Lung microvascular endothelial cell (primary cell): ENCODE measurements around the gene RASSF6. TPM values are rescaled to one million over a fixed set of nuclear protein-coding genes. Genes with fewer than 3 reads are reported as not detected.
"Not testable (repeated sequence)": the region's sequence is repeated elsewhere in the genome, so short reads cannot be mapped to it uniquely, and the experiment has no call there.

Experiments used
- DNase-seq, 2 donors: peaks; one replicate each; pipeline versions ENCODE4 v3.0.0 to v3.0.0-alpha.2; 2010; ENCODE audit warnings: low read depth in 2 of 2
- total RNA-seq: library from RNA; depleted of rRNA; stranded (reverse); fragments of >200 nt; gene quantifications from 2 replicates; pipeline ENCODE4 v1.2.1, GENCODE V29; 2014

The RASSF6 gene
- total RNA-seq, 1 donor from 2014 or later, result not detected

DNA sequence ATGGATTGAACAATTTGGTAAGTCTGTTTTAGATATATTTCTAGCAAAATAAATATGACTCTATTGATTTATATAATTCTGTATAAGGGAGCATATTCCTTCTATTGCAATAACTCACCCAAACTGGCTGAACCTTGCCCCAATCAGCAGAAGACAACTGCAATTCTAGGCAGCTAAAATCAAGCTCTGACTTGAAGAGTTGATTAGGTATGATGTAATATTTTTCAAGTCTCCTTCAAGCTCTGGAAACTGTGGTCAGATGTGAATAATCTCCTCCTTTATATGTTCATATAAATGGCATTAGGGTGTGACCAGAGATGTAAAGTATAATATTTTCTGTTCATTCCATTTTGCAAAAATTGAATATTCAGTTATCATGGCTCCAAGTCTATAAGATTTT, 8.2 kb downstream of the RASSF6 start:
- DNase-seq, result no peak

DNA sequence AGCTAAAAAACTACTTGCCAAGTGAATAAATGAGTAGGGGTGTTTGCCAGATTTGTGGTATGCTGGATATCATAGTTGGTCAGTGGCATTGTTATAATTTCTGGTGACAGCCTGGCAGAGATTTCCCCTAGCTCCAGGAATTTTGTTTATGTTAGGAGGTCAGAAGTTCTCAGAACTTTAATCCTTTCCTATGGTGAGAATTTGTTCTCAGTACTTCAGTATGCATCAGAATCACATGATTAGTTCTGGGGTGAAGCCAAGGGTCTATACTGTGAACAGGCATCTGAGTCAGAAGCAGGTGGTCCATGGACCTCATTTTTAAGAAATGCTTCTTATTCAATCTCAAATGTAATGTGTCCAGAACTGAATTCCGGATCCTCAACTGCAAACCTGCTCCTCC, 10.5 kb downstream of the RASSF6 start:
- peak; percentile 11 to 69 for DNase-seq

DNA sequence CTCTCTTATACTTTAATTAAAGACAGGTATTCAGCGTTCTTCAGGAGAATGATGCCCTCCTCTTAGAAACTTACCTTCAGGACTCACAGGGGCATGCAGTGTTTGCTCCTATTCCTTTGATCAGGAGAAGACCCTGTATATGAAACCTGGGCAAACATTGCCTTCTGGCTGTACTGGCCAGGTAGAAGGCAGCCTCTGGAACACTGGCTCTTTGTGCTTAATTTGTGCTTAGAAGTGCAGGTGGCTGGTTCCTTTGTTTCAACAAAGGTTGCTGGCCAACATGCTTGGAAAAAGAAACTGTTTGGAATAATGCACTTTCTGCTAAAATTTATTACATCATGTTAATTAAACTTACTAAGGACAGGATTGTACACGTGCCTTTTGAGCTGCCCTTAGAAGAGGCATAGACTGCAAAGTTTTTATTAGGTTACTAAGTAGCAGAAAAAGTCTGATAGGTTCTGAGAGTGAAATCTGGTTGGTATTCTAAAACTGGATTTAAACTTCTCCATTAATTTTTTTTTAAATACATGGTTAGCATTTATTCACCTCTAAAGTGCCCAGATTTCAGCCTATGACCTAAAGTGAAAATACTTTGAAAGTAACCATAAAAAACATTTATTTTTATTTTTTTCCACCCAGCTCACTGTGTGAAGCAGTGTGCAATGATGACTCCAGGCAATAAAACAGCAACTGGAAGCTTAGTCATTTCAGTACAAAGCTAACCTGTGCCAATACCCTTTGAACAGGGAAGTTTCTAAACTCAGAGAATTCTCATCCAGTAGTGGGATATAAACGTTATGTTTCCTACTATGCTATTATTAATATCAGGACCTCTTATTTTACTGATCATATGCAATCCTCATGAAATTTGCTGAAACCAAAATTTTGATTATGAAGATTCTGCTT, 11.3 kb downstream of the RASSF6 start:
- peak; percentile 26 to 31 for DNase-seq

DNA sequence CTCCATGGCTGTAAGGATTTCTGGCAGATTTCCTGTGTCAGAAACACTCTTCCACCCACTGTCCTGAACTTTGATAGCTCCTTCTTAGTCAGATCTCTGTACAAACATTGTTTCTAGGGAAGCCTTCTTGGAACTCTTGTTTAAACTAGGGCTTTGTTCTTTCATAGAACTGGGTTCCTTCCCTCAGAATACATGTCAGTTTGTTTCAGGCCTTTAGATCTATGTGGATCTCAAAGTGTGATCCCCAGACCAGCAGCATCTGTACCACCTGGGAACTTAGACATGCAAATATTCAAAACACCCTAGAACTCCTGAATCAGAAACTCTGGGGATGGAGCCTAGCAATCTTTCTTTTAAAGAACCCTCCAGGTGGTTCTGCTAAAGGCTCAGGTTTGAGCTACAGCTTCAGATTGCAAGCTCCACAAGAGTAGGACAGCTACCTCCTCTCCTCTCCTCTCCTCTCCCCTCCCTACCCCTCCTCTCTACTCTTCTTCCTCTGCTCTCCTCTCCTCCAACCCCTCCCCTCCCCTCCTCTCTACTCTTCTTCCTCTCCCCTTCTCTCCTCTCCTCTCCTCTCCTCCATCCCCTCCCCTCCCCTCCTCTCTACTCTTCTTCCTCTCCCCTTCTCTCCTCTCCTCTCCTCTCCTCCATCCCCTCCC, 12.7 kb downstream of the RASSF6 start:
- no peak for DNase-seq

DNA sequence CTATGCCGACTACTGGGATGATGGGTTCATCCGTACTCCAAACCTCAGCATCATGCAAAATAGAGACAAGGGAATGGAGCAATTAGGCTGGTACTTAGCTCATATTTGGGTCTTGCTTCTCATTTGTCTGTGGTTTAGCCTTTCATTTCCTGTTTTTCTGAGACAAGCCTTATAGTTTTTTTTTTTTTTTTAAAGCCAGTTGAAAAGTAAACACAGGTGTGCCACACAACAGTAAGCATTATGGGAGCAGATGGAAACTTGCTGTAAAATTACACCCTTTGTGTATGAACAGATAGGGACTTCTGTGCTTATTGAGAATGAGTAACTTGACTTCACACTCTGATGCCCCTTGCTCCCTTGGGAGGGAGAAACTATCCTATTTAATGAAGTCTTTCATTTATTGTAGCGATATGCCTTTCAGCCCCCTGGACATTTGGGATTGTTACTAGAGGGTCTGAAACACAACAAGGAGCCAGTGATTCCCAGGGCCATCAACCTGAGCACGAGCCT, 13.7 kb downstream of the RASSF6 start:
- no peak for DNase-seq

DNA sequence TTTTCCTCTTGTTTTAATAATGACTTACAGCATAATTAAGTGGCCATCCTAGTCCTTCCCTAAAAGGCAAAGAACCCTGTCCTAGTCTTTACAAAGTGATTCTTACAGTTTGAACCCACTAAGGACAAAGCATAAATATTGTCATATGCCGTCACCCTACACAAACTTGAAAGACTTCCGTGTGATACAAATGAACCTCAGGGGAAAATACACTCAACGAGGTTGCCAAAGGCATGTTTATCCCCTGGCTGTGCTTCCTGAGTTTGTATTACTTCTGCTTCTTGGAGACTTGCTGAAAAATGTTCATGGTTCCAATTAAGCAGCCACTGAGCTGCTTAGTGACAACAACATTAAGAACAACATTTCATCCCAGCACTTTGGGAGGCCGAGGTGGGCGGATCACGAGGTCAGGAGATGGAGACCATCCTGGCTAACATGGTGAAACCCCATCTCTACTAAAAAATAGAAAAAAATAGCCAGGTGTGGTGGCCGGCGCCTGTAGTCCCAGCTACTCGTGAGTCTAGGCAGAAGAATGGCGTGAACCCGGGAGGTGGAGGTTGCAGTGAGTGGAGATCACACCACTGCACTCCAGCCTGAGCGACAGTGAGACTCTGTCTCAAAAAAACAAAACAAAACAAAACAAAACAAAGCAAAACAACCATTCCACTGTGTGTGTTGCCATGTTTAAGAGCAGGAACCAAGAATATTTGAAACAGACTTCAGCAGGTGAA, 16.2 kb downstream of the RASSF6 start:
- DNase-seq, result peak in 1 of 2 donors; percentile 49

DNA sequence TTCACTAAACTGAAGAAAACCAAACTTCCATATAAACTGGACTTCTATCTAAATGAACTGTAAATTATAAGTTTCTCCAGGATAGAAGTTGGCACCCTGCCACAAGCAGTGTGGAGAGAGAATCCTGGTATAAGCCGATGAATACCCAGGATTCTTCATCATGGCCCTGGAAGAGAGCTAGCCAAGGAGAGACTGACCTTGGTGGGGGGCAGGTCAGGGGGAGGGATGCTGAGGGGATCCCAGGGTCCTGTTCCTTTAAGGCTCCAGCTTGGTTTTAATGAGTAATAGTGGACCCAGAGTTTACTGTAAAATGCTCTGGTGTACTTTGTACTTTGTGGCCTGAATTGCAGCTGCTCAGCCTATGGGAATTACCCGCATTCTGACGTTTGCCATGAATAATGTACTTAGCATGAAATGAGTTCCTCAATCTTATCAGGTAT, 16.9 kb downstream of the RASSF6 start:
- DNase-seq, result no peak

DNA sequence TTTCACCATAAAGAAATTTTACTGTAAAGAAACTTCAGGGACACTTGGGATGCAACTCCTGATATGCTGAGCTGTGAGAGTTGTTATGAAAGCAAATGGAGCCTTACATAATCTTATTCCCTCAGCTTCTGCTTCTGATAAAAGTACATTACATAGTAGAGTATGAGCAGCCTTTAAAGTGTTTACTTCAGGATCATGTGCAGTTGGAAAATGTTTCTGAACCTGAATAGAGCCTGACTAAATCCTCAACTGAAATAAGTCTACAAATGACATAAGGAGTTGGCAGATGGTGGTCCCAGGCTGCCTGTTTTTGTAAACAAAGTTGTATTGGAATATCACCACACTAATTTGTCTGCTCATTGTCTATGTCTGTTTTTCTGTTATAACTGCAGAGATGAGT, 19.3 kb downstream of the RASSF6 start:
- no peak for DNase-seq

DNA sequence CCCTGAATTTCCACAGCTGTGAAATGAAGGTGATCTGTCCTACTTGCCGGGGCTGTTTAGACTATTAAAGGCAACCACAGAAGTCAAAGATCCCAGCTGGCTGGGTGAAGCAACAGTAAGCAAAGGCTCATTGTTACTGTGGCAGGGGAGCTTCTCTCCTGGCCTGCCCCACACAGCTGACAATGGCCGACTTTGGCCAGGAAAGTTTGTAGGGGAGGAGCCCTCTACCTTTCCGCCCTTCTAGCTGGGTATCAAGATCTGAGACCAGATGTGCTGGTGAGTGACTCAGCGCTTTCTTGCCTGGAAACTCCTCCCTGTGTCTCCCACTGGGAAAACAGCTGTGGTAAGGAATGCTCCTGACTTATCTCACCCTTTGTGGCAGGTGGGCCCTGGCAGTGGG, 21.1 kb downstream of the RASSF6 start:
- peak in 1 of 2 donors; percentile 56 for DNase-seq

DNA sequence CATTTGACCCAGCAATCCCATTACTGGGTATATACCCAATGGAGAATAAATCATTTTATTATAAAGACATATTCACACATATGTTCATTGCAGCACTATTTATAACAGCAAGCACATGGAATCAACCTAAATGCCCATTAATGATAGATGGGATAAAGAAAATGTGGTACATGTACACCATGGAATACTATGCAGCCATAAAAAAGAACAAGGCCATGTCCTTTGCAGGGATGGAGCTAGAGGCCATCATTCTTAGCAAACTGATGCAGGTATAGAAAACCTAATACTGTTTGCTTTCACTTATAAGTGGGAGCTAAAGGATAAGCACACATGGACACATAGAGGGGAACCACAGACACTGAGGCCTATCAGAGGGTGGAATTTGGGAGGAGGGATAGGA, 22.6 kb downstream of the RASSF6 start:
- DNase-seq, result no peak

DNA sequence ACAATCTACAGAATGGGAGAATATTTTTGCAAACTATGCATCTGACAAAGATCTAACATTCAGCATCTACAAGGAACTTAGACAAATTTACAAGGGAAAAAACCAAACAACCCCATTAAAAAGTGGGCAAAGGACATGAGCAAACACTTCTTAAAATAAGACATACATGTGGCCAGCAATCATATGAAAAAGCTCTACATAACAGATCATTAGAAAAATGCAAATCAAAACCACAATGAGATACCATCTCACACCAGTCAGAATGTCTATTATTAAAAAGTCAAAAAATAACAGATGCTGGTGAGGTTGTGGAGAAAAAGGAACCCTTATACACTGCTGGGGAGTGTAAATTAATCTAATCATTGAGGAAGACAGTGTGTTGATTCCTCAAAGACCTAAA, 23.1 kb downstream of the RASSF6 start:
- DNase-seq, result not testable (repeated sequence)

DNA sequence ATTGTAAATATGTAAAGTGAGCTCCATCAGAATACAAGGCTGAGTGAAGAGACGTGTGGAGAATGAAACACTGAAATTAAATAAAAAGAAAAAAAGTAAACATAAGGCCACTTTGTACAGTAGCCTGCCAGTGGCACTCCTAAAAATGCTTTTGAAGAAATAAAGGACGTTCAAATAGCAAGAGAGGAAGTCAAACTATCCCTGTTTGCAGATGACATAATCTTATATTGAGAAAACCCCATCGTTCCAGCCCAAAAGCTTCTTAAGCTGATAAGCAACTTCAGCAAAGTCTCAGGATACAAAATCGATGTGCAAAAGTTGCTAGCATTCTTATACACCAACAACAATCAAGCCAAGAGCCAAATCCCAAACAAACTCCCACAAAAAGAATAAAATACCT, 24.2 kb downstream of the RASSF6 start:
- DNase-seq, result no peak

DNA sequence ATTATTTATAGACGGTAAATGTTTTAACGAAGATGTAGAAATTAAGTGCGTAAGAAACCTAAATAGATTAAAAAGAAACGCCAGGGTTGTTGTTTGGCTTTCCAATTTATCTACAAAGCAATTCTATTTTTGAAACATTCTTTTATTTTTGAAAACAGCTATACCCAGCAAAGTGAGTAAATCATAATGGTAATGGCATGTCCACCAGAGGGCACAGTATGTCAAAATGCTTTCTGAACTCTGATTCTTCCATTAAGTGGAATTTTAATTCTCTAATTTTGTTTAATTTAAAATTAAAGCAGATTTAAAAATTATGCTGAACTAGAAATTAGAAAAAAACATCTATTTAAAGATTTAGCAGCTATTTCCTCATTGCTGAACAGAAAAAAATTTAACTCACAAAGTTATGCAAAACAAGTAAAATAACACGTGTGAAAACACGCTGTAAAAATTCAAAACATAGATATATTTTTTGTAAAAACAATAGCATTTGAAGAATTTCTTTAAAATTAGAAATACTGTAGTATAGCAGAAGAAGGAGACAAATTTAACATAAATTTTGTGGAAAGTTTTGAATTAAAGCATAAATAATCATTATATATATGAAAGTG, 26.5 kb downstream of the RASSF6 start:
- peak; percentile 61 to 68 for DNase-seq

DNA sequence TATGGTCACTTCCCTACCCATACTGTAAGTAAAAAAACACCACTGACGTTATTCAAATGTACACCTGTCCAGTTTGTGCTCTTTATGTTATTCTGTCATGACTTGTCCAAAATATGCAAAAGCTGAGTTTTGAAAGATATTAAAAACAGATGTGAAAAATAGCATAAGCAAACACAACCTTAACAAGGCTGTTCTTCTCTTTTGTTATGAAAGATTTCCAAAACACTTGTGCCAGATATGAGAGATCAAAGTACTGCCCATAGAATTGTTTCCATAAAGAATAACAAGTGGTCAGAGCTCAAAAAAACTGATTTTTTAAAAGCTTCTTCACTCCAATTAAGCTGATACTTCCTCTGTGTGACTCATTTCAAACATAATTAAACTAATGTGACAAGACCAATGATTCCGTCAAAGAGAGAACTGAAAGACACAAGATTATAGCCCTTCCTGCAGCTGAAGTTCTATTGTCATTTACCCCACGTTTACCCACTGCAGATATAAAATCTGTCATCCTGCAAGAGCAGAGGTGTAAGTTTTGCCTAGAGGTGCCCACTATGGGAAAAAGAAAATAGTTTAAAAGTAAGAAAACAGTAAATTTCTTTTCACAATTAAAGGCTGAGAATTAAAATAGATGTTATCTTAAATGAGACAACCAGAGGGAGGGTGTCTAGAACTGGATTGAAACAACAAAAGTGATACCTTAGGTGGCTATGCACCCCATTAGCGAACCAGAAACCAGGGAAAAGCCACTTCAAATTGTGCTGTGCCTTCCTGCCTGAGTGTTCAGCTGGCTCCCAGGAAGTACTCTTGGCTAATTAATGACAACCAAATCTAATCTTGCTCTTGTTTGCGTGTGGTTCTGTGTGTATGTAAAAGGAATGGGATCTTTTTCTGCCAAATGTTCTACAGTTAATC, 30.1 kb downstream of the RASSF6 start:
- DNase-seq, result no peak

DNA sequence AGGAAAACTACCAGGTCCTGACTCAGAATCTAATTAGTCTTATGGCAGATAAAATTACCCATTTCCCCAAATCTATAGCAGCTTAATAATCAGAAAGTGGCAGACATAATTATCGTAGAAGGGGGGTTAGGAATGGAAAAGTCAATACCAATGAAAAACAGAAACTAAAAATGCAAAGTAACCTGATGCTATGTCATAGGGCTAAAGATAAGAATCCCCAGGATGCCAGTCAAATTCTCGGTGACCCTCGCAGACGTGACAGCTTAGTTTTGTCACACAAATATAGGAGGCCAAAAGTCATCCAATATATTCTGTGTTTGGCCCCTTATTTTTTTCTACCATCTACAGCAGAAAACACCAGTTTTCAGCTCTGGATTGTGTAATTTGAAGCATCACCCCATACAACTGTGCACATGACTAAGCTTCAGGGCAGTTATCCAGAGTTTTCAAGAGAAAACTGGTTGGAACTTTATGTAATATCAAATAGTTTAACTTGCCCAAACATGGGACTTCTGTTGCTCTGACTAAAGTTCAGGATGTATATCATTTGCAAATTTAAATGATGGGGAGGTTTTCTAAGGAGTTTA, 30.9 kb downstream of the RASSF6 start:
- no peak for DNase-seq

DNA sequence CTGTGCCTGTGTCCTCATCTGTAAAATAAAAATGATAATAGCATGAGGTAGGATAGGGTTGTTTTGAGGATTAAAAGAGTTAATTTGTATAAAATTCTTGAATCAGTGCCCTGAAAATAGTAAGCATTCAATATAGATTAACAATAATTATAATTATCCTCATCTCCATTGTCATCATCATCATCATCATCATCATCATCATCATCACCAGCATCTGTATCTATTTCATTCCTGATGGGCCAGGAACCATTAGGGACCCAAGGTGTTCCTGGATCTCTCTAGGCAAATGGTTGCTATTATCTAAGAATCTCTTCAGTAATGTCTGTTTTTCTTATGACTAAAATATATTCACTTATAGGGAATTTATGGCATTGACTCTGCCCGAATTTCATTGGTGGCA, 31.6 kb downstream of the RASSF6 start:
- DNase-seq, result no peak

DNA sequence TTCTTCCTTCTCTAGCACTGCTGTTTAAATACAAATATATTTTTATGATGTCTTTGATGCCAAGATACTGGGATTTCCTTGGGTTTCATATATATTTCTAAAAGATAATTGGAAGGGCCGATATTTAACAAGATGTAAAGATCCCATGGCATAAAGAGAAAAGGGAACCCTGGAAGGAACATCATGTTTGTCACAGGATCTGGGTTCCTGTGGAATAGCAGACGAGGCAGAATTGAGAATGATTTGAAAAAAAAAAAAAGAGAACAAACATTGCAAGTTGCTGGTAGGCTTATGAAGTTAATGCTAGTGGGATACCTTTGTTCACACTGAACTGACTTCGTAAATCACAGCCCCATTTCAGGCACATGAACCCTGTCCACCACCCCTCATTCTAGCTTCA, 33.6 kb downstream of the RASSF6 start:
- DNase-seq, result no peak

DNA sequence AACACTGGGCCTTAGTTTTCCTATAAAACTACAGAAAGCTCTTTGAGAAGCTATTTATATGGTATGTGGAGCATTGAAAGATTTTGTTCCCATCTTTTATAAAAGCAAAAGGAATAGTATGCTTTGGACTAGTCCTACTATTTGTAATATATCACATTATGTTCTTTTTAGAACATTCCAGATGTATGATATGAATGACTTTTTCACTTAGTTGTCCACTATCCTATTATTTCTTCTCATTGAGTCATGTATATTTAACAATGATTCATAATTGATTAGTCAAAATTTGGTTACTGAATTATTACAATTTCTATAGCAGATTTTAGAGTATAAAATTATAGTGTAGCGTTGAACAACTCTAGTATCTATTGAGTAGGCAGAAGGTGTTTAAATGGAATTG, 34.2 kb downstream of the RASSF6 start:
- DNase-seq, result no peak

DNA sequence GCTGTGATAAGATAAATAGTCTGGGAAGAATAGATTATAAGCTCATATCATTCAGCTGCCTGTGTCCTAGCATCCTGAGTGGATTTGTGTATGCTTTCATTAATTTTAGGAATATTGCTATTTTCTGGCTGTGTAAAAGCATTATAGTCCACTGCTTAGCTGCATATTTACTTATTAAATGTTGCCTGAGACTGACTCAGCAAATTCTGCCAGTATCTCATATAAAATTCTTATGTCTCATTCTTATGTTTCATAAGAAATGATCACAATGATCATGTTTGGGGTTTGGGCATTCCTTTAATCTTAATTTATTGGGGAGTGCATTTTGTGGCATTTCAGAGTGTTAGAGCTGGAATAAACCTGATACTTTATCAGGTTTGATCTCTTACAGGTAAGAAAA, 34.9 kb downstream of the RASSF6 start:
- no peak for DNase-seq

DNA sequence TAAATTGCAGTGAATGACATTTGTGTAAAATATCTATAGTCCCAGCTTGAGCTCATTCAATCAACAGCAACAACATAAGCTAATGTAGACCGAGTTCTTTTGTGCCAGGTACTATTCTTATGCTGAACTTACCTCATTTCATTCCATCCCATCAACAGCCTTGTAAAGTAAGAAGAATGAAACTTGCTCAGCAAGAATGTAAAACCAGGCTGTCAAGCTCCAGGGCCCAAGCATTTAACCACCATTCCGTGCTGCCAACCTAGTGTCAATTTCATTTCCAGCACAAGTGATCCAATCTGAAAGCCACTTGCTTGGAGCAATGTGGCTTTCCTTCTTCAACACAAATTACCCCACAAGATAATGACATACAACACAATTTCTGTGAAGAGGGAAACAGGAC, 36.6 kb downstream of the RASSF6 start:
- DNase-seq, result no peak
